Measurements from ENCODE around the gene OSER1. TPM values are rescaled to one million over a fixed set of nuclear protein-coding genes. Genes with fewer than 3 reads are reported as not detected.

The OSER1 gene
- total RNA-seq, 4 donors from 2014 or later = 47.6 to 97.3 (median 70.3) TPM

DNA sequence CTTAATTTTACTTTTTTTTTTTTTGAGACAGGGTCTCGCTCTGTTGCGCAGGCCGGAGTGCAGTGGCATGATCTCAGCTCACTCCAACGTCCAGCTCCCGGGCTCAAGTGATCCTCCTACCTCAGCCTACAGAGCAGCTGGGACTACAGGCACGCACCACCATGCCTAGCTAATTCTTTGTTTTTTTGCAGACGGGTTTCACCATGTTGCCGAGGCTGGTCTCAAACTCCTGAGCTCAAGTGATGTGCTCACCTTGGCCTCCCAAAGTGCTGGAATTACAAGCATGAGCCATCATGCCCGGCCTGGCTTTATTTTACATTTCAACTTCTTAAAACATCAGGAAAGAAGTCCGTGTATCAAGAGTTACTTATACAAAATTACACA, 5.7 kb downstream of the OSER1 start:
- 86 to 89% methylated on average over 5 to 9 of the region's 10 CpGs for WGBS, 2 donors (ENCODE audit: low coverage in 1 of 2)
- peaks cover 0 to 49% of the 10 kb centered on the region in 2 donors for H3K36me3 ChIP-seq
- no peak for ATAC-seq
- peak overlapping the region; percentile 39 to 100 (median 68) for H3K27ac ChIP-seq
- no peaks in the 10 kb centered on the region for H3K9me3 ChIP-seq
- no peak for TF ChIP-seq POLR2A (IDR thresholded peaks at IDR 0.05)
- TF ChIP-seq POLR2AphosphoS5 (IDR thresholded peaks at IDR 0.05) = no peak
- TF ChIP-seq, protein P1, sequence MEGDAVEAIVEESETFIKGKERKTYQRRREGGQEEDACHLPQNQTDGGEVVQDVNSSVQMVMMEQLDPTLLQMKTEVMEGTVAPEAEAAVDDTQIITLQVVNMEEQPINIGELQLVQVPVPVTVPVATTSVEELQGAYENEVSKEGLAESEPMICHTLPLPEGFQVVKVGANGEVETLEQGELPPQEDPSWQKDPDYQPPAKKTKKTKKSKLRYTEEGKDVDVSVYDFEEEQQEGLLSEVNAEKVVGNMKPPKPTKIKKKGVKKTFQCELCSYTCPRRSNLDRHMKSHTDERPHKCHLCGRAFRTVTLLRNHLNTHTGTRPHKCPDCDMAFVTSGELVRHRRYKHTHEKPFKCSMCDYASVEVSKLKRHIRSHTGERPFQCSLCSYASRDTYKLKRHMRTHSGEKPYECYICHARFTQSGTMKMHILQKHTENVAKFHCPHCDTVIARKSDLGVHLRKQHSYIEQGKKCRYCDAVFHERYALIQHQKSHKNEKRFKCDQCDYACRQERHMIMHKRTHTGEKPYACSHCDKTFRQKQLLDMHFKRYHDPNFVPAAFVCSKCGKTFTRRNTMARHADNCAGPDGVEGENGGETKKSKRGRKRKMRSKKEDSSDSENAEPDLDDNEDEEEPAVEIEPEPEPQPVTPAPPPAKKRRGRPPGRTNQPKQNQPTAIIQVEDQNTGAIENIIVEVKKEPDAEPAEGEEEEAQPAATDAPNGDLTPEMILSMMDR (IDR thresholded peaks at IDR 0.05) = no peak
- no peak for TF ChIP-seq EP300 (IDR thresholded peaks at IDR 0.05)
- no peak overlapping the region for H3K4me3 ChIP-seq
- H3K27me3 ChIP-seq = no peaks in the 10 kb centered on the region
- H3K4me1 ChIP-seq = peaks cover 14 to 99% (median 16%) of the 10 kb centered on the region in 3 donors

GRCh38 chr20:44204156-44204831, 6.3 kb downstream of the OSER1 start:
- Histone ChIP-seq H3K27me3 (no peaks in the 10 kb centered on the region), H3K4me1 (peaks cover 14 to 100% (median 16%) of the 10 kb centered on the region in 3 donors), H3K4me3 (no peak overlapping the region), H3K27ac (peak overlapping the region; percentile 65 to 100 (median 77)), H3K9me3 (no peaks in the 10 kb centered on the region), H3K36me3 (peaks cover 0 to 54% of the 10 kb centered on the region in 2 donors)
- WGBS, 2 donors (ENCODE audit: low coverage in 1 of 2) = 86 to 88% methylated on average over 4 of the region's 4 CpGs
- TF ChIP-seq EP300 (IDR thresholded peaks at IDR 0.05) (no peak), POLR2AphosphoS5 (IDR thresholded peaks at IDR 0.05) (peak; percentile 91), POLR2A (IDR thresholded peaks at IDR 0.05) (no peak)
- TF ChIP-seq, protein P1 (IDR thresholded peaks at IDR 0.05) = no peak
- ATAC-seq = peak; percentile 87

DNA sequence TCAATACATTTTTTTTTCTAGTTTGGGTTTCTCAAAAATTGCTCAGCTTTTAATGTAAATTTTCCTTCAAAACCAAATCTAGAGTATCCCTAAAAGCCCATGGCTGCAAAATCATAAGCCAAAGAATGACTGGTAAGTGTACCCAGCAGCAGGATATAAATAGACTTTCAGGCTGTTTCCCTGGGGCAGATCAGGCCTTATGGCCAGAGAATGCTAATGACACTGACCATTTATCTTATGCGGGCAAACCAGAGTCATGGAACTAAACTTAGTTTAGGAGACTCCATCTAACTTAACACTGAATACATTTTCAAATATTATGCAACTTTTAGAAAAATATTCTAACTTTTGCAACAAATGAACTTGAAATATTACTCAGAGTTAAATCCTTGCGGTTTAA, 7.4 kb downstream of the OSER1 start:
- peak; percentile 67 for ATAC-seq
- Histone ChIP-seq H3K9me3 (no peaks in the 10 kb centered on the region), H3K4me3 (no peak overlapping the region), H3K27ac (peak overlapping the region; percentile 65 to 100 (median 77)), H3K36me3 (peaks cover 0 to 65% of the 10 kb centered on the region in 2 donors), H3K27me3 (no peaks in the 10 kb centered on the region), H3K4me1 (peaks cover 10 to 93% (median 16%) of the 10 kb centered on the region in 3 donors)
- TF ChIP-seq POLR2A (IDR thresholded peaks at IDR 0.05) (no peak), POLR2AphosphoS5 (IDR thresholded peaks at IDR 0.05) (peak; percentile 75), EP300 (IDR thresholded peaks at IDR 0.05) (no peak)
- 55 to 56% methylated on average over 2 of the region's 2 CpGs for WGBS, 2 donors (ENCODE audit: low coverage in 1 of 2)

DNA sequence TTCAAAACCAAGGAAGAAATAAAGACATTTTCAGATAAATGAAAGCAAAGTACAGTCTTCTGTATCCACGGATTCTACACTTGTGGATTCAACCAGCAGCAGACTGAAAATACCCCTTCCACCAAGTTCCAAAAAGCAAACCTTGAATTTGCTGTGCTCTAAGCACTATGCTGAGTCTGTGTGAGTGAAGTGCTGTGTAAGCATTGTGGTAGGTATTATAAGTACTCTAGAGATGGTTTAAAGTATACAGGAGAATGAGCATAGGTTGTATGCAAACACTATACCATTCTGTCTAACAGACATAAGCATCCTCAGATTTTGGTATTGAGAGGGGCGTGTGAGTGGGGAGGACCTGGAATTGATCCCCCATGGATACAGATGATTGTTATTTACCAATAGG, 9.6 kb downstream of the OSER1 start:
- TF ChIP-seq, protein P1 (IDR thresholded peaks at IDR 0.05) = no peak
- TF ChIP-seq POLR2A (IDR thresholded peaks at IDR 0.05) (no peak), POLR2AphosphoS5 (IDR thresholded peaks at IDR 0.05) (no peak)
- WGBS, 2 donors (ENCODE audit: low coverage in 1 of 2) = 52 to 100% methylated on average over 1 to 2 of the region's 2 CpGs
- Histone ChIP-seq H3K9me3 (no peaks in the 10 kb centered on the region), H3K4me1 (peaks cover 6 to 79% (median 16%) of the 10 kb centered on the region in 3 donors), H3K4me3 (no peak overlapping the region), H3K36me3 (peaks cover 0 to 82% of the 10 kb centered on the region in 2 donors), H3K27me3 (no peaks in the 10 kb centered on the region), H3K27ac (peak overlapping the region; percentile 30 to 100 (median 54))
- ATAC-seq = no peak

DNA sequence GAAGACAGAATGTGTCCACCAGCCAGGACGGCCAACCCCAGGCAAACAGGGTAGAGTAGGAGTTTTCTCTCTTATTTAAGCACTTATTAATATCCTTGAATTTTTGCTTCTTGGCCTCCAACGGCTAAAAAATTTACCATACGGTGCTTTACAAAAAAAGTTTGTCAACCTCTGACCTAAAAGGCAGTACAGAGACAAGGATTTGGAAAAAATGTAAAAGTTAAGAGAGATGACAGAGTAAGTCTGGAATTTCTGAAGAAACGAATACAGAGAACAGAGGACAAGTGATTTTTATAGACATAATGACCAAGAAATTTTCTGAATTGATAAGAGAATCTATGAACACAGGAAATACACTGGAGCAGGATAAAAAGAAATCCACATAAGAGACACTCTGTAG, 10.2 kb downstream of the OSER1 start:
- TF ChIP-seq EP300 (IDR thresholded peaks at IDR 0.05) = no peak
- no peak for TF ChIP-seq POLR2AphosphoS5 (IDR thresholded peaks at IDR 0.05)
- no peak for TF ChIP-seq POLR2A (IDR thresholded peaks at IDR 0.05)
- TF ChIP-seq, protein P1 (IDR thresholded peaks at IDR 0.05) = no peak
- no peaks in the 10 kb centered on the region for H3K9me3 ChIP-seq
- peaks cover 6 to 73% (median 16%) of the 10 kb centered on the region in 3 donors for H3K4me1 ChIP-seq
- no peaks in the 10 kb centered on the region for H3K27me3 ChIP-seq
- peaks cover 0 to 82% of the 10 kb centered on the region in 2 donors for H3K36me3 ChIP-seq
- WGBS, 2 donors (ENCODE audit: low coverage in 1 of 2) = 13 to 60% methylated on average over 2 to 4 of the region's 4 CpGs
- H3K4me3 ChIP-seq = no peak overlapping the region
- H3K27ac ChIP-seq = peak overlapping the region in 3 of 4 donors; percentile 28 to 100 (median 74)
- ATAC-seq = no peak

Measured in gastroesophageal sphincter (tissue), 4 donors.